ENCODE measurements around the gene MND1.

GRCh38 chr4:153399358-153399757, 54.9 kb downstream of the MND1 start:
- TF ChIP-seq ZNF274 (IDR thresholded peaks at IDR 0.05; ENCODE audit: low read depth, low read length) (no peak), SUZ12 (IDR thresholded peaks at IDR 0.05; ENCODE audit: extremely low read depth, insufficient read depth, insufficient read length) (no peak), YY1 (IDR thresholded peaks at IDR 0.05; ENCODE audit: insufficient read depth, insufficient read length) (no peak)

Measured in NT2/D1 (cell line).